ENCODE results near the gene TUBG1.

The TUBG1 gene

DNA sequence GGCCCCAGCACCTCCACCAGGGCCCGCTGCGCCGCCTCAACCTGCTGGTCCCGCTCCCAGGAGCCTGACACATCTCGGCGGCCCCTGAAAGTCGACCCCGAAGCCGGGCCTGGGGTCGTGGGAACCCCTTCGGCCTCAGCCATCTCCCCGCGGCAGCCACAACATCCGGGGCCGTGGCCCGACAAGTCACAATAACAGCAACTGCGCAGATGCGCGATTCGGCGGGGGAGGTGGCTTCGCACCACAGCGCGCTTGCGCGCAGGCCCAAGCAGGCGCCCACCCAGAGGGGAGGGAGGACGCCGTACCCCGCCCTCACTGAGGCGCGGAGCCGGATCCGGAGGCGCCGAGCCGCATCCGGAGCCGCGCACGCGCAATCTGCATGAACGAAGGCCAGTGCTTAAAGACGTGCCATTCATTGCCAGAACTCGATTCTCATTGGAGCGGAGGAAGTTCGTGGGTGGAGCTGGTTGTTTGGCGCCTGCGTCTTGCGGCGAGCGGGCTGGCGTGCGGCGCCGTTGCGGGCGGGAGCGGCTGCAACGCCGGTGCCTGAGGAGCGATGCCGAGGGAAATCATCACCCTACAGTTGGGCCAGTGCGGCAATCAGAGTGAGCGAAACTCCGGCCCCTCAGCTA is at the start of gene TUBG1, which contains the start of gene RETREG3:
Gene TUBG1 (plus strand): TSS at position 502 of the 632 bp plus-strand sequence. CDS start 55 bp downstream, at position 557.
Gene RETREG3 (minus strand): TSS at position 193 of the 632 bp plus-strand sequence. CDS start 50 bp downstream, at position 143.
- Mint-ChIP-seq H3K9me3 (no peaks in the 10 kb centered on the region), H3K27me3 (ENCODE audit: low read depth) (no peaks in the 10 kb centered on the region), H3K4me1 (ENCODE audit: low read depth) (peaks cover 23% of the 10 kb centered on the region), H3K36me3 (ENCODE audit: low read depth) (peaks cover 32% of the 10 kb centered on the region), H3K4me3 (peak within 1 kb of the TSS; percentile 99), H3K27ac (peak within 1 kb of the TSS; percentile 94)
- DNase-seq (ENCODE audit: low spot score) = peak; percentile 100

DNA sequence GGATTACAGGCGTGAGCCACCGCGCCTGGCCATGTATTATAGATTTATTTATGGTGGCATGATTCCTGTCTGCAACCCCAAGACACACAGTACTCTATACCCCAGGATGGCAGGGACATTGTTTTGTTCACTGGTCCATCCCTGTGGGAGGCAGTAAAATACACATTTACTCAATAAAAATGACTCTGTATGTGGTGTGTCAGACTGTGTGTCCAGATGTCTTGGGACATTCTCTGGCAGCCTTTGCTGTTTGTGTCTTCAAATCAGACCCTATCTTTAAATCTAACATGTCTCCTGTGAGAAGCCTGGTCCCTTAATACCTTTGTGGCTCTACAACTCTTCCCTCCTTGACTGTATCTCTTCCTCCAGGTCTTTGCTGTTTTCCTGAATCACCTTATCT is 49.2 kb upstream of the TUBG1 start:
- Mint-ChIP-seq H3K36me3 (ENCODE audit: low read depth) (peaks cover 13% of the 10 kb centered on the region), H3K27ac (no peak overlapping the region), H3K27me3 (ENCODE audit: low read depth) (no peaks in the 10 kb centered on the region), H3K4me3 (peak overlapping the region; percentile 56), H3K9me3 (no peaks in the 10 kb centered on the region), H3K4me1 (ENCODE audit: low read depth) (peaks cover 25% of the 10 kb centered on the region)
- no peak for DNase-seq (ENCODE audit: low spot score)

DNA sequence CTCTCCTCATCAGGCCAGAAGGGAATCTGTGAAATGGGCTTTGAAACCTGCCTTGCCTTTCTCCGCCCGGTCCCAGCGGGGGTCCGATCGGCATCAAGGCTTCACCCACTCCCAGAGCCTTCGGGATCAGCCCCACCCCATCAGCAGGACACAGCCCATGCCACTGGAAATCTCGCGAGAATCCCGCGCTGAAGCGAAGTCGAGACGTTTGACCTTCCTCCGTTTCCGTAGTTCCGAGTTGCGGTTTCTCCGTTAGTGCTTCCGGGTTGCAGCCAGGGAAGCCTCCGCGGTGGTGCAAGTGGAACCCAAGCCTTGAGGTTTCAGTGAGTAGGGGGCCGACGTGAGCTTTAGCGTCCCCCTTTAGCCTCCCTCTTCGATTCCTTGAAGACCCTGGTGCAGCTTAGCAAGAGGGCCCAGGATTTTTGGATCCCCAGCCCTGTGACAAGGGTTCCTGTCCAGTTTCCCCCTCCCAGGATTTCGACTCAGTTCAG is 47.5 kb upstream of the TUBG1 start, which contains the start of gene COASY:
Gene COASY (plus strand): TSS at position 252 of the 491 bp plus-strand sequence. CDS start 475 bp downstream, outside the sequence.
- no peaks in the 10 kb centered on the region for H3K9me3 Mint-ChIP-seq

DNA sequence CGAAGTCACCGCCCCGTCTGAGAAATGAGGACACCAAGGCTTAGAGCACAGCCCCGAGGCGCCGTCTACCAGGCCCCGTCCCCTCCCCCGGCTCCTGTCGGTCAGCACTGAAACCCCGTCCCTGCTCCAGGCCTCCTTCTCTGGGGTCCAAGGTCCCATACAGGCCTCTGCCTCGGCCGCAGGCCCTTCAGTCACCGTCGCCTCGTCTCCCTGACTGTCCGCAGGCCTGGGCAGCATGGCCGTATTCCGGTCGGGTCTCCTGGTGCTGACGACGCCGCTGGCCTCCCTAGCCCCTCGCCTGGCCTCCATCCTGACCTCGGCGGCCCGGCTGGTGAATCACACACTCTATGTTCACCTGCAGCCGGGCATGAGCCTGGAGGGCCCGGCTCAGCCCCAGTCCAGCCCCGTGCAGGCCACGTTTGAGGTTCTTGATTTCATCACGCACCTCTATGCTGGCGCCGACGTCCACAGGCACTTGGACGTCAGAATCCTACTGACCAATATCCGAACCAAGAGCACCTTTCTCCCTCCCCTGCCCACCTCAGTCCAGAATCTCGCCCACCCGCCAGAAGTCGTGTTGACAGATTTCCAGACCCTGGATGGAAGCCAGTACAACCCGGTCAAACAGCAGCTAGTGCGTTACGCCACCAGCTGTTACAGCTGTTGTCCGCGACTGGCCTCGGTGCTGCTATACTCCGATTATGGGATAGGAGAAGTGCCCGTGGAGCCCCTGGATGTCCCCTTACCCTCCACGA is 46.9 kb upstream of the TUBG1 start:
- H3K27ac Mint-ChIP-seq = peak overlapping the region; percentile 96
- H3K4me1 Mint-ChIP-seq (ENCODE audit: low read depth) = peaks cover 24% of the 10 kb centered on the region
- no peak for DNase-seq (ENCODE audit: low spot score)
- no peaks in the 10 kb centered on the region for H3K9me3 Mint-ChIP-seq
- H3K4me3 Mint-ChIP-seq = peak overlapping the region; percentile 92
- H3K27me3 Mint-ChIP-seq (ENCODE audit: low read depth) = no peaks in the 10 kb centered on the region
- peaks cover 18% of the 10 kb centered on the region for H3K36me3 Mint-ChIP-seq (ENCODE audit: low read depth)

More for the DNA sequence above, 47.5 kb upstream of the TUBG1 start, which contains the start of gene COASY:
- Mint-ChIP-seq H3K36me3 (ENCODE audit: low read depth) (peaks cover 16% of the 10 kb centered on the region), H3K4me3 (peak within 1 kb of the TSS; percentile 92), H3K4me1 (ENCODE audit: low read depth) (peaks cover 24% of the 10 kb centered on the region), H3K27me3 (ENCODE audit: low read depth) (no peaks in the 10 kb centered on the region), H3K27ac (peak within 1 kb of the TSS; percentile 96)
- DNase-seq (ENCODE audit: low spot score) = peak; percentile 93

DNA sequence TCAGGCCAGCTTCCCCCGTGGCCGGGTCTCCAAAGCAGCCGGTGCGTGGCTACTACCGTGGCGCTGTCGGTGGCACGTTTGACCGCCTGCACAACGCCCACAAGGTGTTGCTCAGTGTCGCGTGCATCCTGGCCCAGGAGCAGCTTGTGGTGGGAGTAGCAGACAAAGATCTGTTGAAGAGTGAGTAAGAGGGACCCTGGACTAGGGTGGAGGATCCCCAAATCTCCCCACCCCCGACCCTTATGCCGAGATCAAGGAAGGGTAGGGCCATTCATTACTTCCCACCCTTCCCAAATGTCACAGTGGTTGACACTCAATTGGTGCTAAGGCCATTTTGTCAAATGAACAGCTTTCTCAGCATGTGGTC is 46.4 kb upstream of the TUBG1 start:
- no peaks in the 10 kb centered on the region for H3K27me3 Mint-ChIP-seq (ENCODE audit: low read depth)
- peak overlapping the region; percentile 96 for H3K27ac Mint-ChIP-seq
- H3K36me3 Mint-ChIP-seq (ENCODE audit: low read depth) = peaks cover 21% of the 10 kb centered on the region
- no peak for DNase-seq (ENCODE audit: low spot score)
- H3K4me1 Mint-ChIP-seq (ENCODE audit: low read depth) = peaks cover 27% of the 10 kb centered on the region
- no peaks in the 10 kb centered on the region for H3K9me3 Mint-ChIP-seq
- peak overlapping the region; percentile 92 for H3K4me3 Mint-ChIP-seq

DNA sequence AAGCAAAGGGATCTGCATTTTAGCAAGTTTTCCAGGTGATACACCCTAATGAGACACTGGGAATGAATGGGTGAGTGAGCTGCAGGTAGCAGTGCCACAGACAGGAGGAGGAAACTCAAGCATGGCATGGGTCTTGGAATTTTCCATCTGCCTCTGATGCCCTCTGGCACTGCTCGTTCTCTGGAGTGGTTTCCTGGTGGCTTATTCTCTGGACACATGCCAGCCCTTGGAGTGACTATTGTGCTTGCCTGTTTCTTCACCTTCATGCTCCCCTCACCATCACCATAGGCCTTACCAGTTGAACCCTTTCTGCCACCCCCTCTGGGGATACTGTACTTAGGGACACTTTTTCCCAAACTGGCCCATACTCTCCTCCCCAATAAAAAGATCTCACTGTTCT is 45.9 kb upstream of the TUBG1 start:
- peaks cover 29% of the 10 kb centered on the region for H3K4me1 Mint-ChIP-seq (ENCODE audit: low read depth)
- no peaks in the 10 kb centered on the region for H3K9me3 Mint-ChIP-seq
- peak overlapping the region; percentile 92 for H3K4me3 Mint-ChIP-seq
- H3K36me3 Mint-ChIP-seq (ENCODE audit: low read depth) = peaks cover 23% of the 10 kb centered on the region
- no peaks in the 10 kb centered on the region for H3K27me3 Mint-ChIP-seq (ENCODE audit: low read depth)
- H3K27ac Mint-ChIP-seq = peak overlapping the region; percentile 74
- no peak for DNase-seq (ENCODE audit: low spot score)

DNA sequence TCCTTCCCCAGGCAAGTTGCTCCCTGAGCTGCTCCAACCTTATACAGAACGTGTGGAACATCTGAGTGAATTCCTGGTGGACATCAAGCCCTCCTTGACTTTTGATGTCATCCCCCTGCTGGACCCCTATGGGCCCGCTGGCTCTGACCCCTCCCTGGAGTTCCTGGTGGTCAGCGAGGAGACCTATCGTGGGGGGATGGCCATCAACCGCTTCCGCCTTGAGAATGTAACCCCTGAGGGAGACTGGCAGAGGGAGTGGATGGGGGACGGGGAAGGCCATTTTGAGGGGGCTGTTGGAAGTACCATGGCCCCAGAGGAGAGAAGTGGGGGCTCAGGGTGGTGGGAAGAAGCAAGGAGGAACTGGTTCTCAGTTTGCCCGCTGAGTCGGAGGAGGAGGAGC is 45.5 kb upstream of the TUBG1 start:
- Mint-ChIP-seq H3K4me3 (peak overlapping the region; percentile 92), H3K36me3 (ENCODE audit: low read depth) (peaks cover 27% of the 10 kb centered on the region), H3K27ac (peak overlapping the region; percentile 74), H3K27me3 (ENCODE audit: low read depth) (no peaks in the 10 kb centered on the region), H3K4me1 (ENCODE audit: low read depth) (peaks cover 31% of the 10 kb centered on the region), H3K9me3 (no peaks in the 10 kb centered on the region)
- no peak for DNase-seq (ENCODE audit: low spot score)

DNA sequence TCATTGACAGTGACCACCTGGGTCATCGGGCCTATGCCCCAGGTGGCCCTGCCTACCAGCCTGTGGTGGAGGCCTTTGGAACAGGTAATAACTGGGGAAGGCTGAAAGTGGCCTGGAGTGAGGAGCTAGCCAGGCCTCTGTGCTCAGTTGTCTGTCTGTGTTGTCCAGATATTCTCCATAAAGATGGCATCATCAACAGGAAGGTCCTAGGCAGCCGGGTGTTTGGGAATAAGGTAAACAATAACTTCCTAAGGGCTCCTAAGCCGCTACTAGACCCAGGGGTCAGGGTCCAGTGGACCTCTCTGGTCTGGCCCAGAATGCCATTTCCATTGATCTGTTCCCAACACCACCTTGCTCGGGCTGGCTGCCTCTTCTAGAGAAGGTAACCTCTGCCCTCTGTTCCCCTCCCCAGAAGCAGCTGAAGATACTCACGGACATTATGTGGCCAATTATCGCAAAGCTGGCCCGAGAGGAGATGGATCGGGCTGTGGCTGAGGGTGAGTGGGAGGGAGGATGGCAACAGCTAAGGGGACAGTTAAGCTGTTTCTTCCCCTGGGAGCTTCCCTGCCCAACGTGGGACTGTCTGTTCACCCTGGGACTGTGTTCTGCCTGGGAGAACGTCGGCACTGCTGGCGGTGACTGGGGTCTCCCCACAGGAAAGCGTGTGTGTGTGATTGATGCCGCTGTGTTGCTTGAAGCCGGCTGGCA is 44.5 kb upstream of the TUBG1 start:
- no peak overlapping the region for H3K4me3 Mint-ChIP-seq
- H3K36me3 Mint-ChIP-seq (ENCODE audit: low read depth) = peaks cover 36% of the 10 kb centered on the region
- peaks cover 31% of the 10 kb centered on the region for H3K4me1 Mint-ChIP-seq (ENCODE audit: low read depth)
- no peaks in the 10 kb centered on the region for H3K27me3 Mint-ChIP-seq (ENCODE audit: low read depth)
- no peak overlapping the region for H3K27ac Mint-ChIP-seq
- no peaks in the 10 kb centered on the region for H3K9me3 Mint-ChIP-seq
- no peak for DNase-seq (ENCODE audit: low spot score)

DNA sequence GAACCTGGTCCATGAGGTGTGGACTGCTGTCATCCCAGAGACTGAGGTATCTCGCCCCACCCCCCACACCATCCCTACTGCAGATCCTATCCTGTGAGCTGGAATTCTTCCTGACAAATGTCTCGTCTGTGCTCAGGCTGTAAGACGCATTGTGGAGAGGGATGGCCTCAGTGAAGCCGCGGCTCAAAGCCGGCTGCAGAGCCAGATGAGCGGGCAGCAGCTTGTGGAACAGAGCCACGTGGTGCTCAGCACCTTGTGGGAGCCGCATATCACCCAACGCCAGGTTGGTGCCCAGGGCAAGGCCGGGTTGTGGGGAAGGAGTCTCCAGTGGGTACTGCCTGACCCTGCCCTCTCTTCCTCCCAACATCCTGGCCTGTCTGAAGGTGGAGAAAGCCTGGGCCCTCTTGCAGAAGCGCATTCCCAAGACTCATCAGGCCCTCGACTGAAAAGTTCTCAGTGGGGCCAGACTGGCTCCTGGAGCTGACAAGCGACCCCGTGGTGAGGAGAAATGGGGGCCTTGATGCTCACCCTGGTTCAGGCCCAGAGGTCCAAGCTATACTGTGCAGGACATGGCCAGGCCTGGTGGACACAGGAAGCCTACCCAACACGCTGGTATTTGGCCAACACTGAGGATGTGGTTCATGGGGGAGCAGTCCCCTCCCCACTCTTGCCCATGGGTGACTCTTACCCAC is 43.8 kb upstream of the TUBG1 start:
- peak overlapping the region; percentile 89 for H3K4me3 Mint-ChIP-seq
- no peaks in the 10 kb centered on the region for H3K9me3 Mint-ChIP-seq
- H3K27me3 Mint-ChIP-seq (ENCODE audit: low read depth) = no peaks in the 10 kb centered on the region
- DNase-seq (ENCODE audit: low spot score) = no peak
- H3K27ac Mint-ChIP-seq = no peak overlapping the region
- H3K4me1 Mint-ChIP-seq (ENCODE audit: low read depth) = peaks cover 26% of the 10 kb centered on the region
- H3K36me3 Mint-ChIP-seq (ENCODE audit: low read depth) = peaks cover 39% of the 10 kb centered on the region

DNA sequence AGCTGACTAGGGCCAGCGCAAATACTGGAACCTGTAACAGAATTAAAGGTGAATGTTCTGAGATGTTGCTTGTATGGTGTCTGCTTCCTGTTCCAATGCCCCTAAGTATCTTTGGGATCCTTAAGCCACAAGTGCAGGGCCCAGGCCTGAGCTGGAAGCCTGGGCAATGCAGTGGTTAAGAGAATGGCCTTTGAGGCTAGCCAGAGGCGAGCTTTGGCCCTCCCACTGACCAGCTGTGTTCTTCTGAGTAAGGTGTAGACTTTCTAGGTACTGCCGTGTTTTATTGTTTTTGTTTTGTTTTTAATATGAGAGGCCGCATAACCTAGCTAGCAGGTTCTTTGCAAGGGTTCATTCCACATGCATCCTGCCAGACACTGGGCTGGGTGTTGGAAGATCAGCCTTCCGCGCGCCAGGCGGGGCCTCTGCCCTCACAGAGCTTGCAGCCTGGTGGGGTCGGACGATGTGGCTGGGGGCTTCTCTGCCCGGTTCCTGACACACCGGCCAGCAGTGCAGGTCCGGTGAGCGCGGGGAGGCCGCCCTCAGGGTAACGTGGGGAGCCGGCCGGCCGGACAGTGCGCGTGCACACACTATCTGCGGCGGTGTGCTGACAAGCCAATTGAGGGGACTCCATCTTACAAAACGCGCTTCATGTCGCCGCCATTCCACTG is 43.1 kb upstream of the TUBG1 start:
- Mint-ChIP-seq H3K27me3 (ENCODE audit: low read depth) (no peaks in the 10 kb centered on the region), H3K4me1 (ENCODE audit: low read depth) (peaks cover 26% of the 10 kb centered on the region), H3K36me3 (ENCODE audit: low read depth) (peaks cover 45% of the 10 kb centered on the region), H3K4me3 (peak overlapping the region; percentile 89), H3K27ac (peak overlapping the region; percentile 96), H3K9me3 (no peaks in the 10 kb centered on the region)
- no peak for DNase-seq (ENCODE audit: low spot score)

DNA sequence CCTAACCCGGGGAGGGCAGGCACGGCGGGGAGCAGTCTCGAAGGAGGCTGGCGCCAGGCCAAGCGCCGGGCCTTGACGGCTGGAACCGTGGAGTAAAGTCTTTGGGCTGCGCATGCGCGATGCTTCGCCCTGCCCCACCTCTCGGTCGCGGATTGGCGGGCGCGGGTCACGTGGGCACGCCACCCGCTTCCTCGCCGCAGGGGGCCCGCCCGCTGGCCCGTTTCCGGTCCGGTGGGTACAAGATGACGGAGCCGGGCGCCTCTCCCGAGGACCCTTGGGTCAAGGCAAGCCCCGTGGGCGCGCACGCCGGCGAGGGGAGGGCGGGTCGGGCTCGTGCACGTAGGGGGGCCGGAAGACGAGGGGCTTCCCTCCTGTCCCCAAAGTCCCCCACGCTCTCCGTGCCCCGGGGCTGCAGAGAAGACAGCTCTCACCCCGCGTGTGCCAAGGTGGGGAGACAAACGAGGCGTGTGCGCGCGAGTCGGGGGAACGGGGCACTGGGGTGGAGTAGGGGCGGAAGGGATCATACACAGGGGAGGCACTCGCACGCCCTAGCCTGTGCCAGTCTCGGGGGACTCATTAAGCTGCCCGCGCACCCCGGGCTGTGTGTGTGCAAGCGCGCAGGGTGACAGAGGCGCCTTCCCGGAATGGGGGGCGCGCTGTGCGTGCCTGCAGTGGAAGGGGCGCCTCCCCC is 42.5 kb upstream of the TUBG1 start, which contains the start of gene MLX:
Gene MLX (plus strand): TSS at position 218 of the 691 bp plus-strand sequence. CDS start 25 bp downstream, at position 243.
- peak; percentile 93 for DNase-seq (ENCODE audit: low spot score)
- Mint-ChIP-seq H3K27ac (peak within 1 kb of the TSS; percentile 96), H3K9me3 (no peaks in the 10 kb centered on the region), H3K4me3 (peak within 1 kb of the TSS; percentile 89), H3K4me1 (ENCODE audit: low read depth) (peaks cover 23% of the 10 kb centered on the region), H3K36me3 (ENCODE audit: low read depth) (peaks cover 49% of the 10 kb centered on the region), H3K27me3 (ENCODE audit: low read depth) (no peaks in the 10 kb centered on the region)

DNA sequence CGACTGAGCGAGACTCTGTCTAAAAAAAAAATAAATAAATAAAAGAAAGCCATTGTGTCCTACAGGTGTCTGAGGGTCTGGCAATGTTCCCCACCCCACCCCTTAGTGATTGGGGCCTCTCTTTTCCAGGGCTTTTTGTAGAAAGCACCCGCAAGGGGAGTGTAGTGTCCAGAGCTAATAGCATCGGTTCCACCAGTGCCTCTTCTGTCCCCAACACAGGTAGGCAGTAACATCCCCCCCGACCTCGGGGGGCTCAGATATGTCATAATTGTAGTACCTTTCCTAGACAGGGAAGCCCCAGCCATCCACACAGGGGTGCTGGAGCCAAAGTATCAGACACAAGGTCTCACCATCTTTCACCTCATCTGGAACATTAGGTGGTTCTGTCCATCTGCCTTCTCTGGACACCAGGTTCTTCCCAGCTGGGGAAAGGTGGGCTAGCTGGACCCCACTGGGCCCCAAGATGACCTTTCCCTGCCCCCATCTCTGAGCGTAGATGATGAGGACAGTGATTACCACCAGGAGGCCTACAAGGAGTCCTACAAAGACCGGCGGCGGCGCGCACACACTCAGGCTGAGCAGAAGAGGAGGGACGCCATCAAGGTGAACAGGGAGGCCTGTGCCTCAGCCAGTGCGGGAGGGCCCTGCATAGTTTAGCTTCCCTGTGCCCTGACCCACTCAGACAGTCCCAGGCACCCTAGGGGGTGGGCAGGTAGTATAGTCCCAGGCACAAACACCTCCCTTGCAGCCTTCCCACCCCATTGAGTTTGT is 41.0 kb upstream of the TUBG1 start:
- peaks cover 23% of the 10 kb centered on the region for H3K4me1 Mint-ChIP-seq (ENCODE audit: low read depth)
- no peaks in the 10 kb centered on the region for H3K27me3 Mint-ChIP-seq (ENCODE audit: low read depth)
- H3K9me3 Mint-ChIP-seq = no peaks in the 10 kb centered on the region
- H3K4me3 Mint-ChIP-seq = peak overlapping the region; percentile 89
- peak overlapping the region; percentile 47 for H3K27ac Mint-ChIP-seq
- peaks cover 54% of the 10 kb centered on the region for H3K36me3 Mint-ChIP-seq (ENCODE audit: low read depth)
- no peak for DNase-seq (ENCODE audit: low spot score)

Data from T-helper 2 cell treated with Interferon-gamma antibody and Interleukin-4, amounts not matched to agents 5 μg/mL and 100 μg/mL, for 36 hours (primary cell).